Fibroblast of mammary gland (primary cell): ENCODE results near the gene SYK.

Experiments used
- DNase-seq: peaks from one replicate; pipeline ENCODE4 v3.0.0-alpha.2; 2010; ENCODE audit warnings: low read depth
- H3K4me3 ChIP-seq: 2 replicates; pipeline ENCODE4 v1.5.1; 2011; ENCODE audit warnings: low read depth, mild to moderate bottlenecking, low read length, moderate library complexity; ENCODE audit not compliant: control insufficient read depth
- CTCF ChIP-seq: conservative IDR thresholded peaks from 2 replicates; pipeline ENCODE4 v1.5.1; 2011; ENCODE audit warnings: low read depth, low read length, inconsistent platforms; ENCODE audit not compliant: control insufficient read depth, insufficient read depth

The SYK gene

DNA sequence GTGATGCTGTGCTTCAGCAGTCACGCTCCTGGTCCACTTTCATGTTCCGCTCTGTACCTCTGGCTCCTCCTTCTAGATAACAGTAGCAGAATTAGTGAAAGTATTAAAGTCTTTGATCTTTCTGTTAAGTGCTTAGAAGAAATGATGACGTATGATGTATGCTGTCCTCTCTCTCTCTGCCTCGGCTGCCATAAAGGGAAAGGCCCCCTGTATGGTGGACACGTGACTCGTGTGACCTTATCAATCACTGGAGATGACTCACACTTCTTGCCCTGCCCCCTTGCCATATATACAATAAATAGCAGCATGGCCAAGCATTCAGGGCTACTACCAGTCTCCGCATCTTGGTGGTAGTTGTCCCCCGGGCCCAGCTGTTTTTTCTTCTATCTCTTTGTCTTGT lies 100.3 kb downstream of the SYK start:
- no peak for TF ChIP-seq CTCF
- no peak overlapping the region for H3K4me3 ChIP-seq
- no peak for DNase-seq

DNA sequence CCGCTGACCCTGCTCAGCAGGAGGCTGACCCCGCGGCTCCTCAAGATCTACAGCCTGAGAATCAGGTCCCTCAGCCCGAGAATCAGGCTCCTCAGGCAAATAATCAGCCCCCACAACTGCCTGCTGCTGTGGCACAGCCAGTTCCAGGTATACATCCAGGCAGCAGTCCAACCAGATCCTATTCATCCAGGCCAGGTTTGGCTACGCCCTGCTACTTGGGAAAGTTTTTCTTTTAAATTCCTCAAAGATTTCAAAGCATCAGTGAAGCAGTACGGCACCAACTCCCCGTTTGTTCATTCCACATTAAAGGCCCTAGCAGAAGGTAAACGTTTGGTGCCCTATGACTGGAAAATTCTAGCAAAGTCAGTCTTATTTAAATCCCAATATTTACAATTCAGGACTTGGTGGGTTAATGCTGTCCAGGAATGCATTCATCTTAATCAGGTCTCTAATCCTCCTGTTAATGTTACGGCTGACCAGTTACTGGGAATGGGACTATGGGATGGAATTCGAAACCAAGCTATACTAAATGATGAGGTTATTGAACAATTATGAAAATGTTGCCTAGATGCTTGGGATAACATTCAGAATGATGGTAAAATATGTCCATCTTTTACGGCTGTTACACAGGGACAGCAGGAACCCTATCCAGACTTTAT lies 102.3 kb downstream of the SYK start:
- H3K4me3 ChIP-seq, result no peak overlapping the region
- no peak for DNase-seq
- no peak for TF ChIP-seq CTCF

DNA sequence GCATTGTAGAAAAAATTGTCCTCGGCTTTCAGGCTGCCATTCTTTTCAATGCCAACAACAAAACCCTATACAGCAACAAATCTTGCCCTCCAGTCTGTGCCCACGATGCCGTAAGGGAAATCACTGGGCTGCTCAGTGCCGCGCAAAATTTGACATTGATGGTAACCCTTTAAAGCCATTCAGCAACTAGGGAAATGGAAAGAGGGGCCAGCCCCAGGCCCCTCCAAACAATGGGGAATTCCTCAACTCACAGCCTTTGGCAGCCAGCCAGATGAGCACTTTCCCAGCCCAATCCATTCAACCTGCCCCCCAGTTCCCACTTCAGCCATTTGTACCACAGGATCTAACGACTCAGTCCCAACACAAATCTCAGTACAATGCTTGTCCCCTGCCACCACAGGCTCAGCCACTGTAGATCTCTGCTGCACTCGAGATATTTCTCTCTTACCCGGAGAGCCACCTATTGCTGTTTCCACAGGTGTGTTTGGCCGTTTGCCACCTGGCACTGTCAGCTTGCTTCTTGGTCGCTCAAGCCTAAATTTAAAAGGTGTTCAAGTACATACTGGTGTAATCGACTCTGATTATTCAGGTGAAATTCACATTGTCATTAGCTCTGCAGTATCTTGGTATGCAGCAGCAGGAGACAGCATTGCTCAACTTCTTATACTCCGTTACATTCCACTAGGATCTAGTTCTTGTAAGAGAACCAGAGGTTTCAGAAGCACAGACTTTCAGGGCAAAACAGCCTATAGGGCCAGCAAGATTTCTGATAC lies 103.3 kb downstream of the SYK start:
- H3K4me3 ChIP-seq, result no peak overlapping the region
- no peak for DNase-seq
- TF ChIP-seq CTCF, result no peak

DNA sequence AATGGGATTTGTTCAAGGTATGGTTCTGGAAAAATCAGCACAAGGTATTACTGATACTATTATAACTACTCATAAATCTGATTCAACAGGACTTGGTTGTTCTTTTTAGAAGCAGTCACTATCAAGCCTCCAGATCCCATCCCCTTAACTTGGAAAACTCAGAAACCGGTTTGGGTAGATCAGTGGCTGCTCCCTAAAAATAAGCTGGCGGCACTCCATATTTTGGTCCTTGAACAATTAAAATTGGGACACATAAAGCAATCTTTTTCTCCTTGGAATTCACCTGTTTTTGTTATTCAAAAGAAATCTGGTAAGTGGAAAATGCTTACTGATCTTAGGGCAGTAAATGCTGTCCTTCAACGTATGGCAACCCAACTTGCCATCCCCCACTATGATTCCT lies 104.2 kb downstream of the SYK start:
- no peak for DNase-seq
- no peak for TF ChIP-seq CTCF
- no peak overlapping the region for H3K4me3 ChIP-seq

DNA sequence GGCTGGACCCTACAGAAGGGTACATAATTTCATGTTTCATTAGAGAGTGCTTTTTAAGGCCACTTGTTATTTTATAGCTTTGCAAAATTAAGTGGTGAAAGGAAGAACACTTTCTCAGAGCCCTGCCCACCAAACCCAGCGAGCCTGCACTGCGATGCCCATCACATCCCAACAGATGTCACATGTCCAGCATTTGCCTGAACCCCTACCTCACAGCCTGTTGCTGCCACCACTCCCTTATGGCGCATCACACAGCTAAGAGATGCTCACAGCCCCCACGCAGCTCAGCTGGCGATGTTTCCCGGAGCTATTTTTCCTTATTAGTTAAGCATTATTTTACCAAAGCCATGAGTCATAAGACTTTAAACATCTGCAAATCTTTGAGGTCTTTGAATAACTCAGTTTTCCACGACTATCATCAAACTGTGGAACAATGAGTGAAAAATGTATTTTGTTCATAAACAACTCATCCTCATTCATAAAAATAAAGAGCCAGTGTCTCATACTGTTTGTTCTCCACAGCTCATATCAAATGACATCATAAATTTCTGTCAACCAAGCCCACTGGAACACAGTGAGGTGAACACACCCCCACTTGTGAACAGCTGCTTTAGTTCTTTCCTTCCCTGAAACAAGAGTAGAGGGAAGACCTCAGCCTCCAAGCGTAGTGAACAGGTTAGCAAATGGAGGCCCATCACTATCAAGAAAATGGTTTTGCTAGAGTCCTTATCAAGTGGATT lies 104.9 kb downstream of the SYK start:
- H3K4me3 ChIP-seq, result no peak overlapping the region
- no peak for TF ChIP-seq CTCF
- DNase-seq, result peak; percentile 58

- no peak for TF ChIP-seq CTCF
- H3K4me3 ChIP-seq, result no peak overlapping the region
- DNase-seq, result no peak
These were observed 105.4 kb downstream of the SYK start for GRCh38 chr9:90907056-90907445.
